Measurements from ENCODE around the gene JMJD4. TPM values are rescaled to one million over a fixed set of nuclear protein-coding genes. Genes with fewer than 3 reads are reported as not detected.

The JMJD4 gene
- total and polyA plus RNA-seq, 8 donors, result 13.4 to 18.6 (median 16.7) TPM

GRCh38 chr1:227769047-227769935 lies 34.2 kb upstream of the JMJD4 start:
- peaks cover 0 to 12% of the 10 kb centered on the region in 2 donors for H3K4me1 ChIP-seq
- no peak for DNase-seq
- ATAC-seq, result no peak
- intact Hi-C loops (cut with DNase I), result loop anchor here in 1 of 2 donors (10.0 kb wide), 1 partner anchor 176 kb away; the partner anchor contains the start of gene WNT9A
- H3K9me3 ChIP-seq, result no peaks in the 10 kb centered on the region
- no peaks in the 10 kb centered on the region for H3K27me3 ChIP-seq
- H3K27ac ChIP-seq, result no peak overlapping the region
- no peak for TF ChIP-seq CTCF (IDR thresholded peaks at IDR 0.05)
- H3K36me3 ChIP-seq, result peaks cover 0 to 56% of the 10 kb centered on the region in 2 donors
- H3K4me3 ChIP-seq, result no peak overlapping the region

- ATAC-seq (no peak), DNase-seq (no peak)
- Histone ChIP-seq H3K4me3 (no peak overlapping the region), H3K9me3 (no peaks in the 10 kb centered on the region), H3K27me3 (no peaks in the 10 kb centered on the region), H3K36me3 (peaks cover 0 to 62% of the 10 kb centered on the region in 2 donors), H3K27ac (no peak overlapping the region), H3K4me1 (peaks cover 4 to 16% of the 10 kb centered on the region in 2 donors)
- no peak for TF ChIP-seq CTCF (IDR thresholded peaks at IDR 0.05)
- intact Hi-C loops (cut with DNase I), result loop anchor here in 1 of 2 donors (10.0 kb wide), 1 partner anchor 176 kb away; the partner anchor contains the start of gene WNT9A
Measured at GRCh38 chr1:227768640-227769039, 33.5 kb upstream of the JMJD4 start.

- no peak for TF ChIP-seq CTCF (IDR thresholded peaks at IDR 0.05)
- H3K36me3 ChIP-seq, result peaks cover 0 to 62% of the 10 kb centered on the region in 2 donors
Measured at GRCh38 chr1:227768125-227768439, 33.0 kb upstream of the JMJD4 start.

GRCh38 chr1:227767401-227768124 lies 32.5 kb upstream of the JMJD4 start:
- Histone ChIP-seq H3K9me3 (no peaks in the 10 kb centered on the region), H3K36me3 (peaks cover 0 to 62% of the 10 kb centered on the region in 2 donors), H3K27me3 (no peaks in the 10 kb centered on the region), H3K27ac (no peak overlapping the region), H3K4me1 (peaks cover 10 to 27% of the 10 kb centered on the region in 2 donors), H3K4me3 (no peak overlapping the region)
- no peak for TF ChIP-seq CTCF (IDR thresholded peaks at IDR 0.05)
- no peak for ATAC-seq
- peak in 1 of 4 donors; percentile 55 for DNase-seq
- intact Hi-C loops (cut with DNase I), result loop anchor here in 1 of 2 donors (10.0 kb wide), 1 partner anchor 177 kb away; the partner anchor contains the start of gene WNT9A

More at GRCh38 chr1:227768125-227768439, 33.0 kb upstream of the JMJD4 start:
- peaks cover 6 to 22% of the 10 kb centered on the region in 2 donors for H3K4me1 ChIP-seq
- H3K4me3 ChIP-seq, result no peak overlapping the region
- no peak overlapping the region for H3K27ac ChIP-seq
- DNase-seq (no peak), ATAC-seq (no peak)
- no peaks in the 10 kb centered on the region for H3K27me3 ChIP-seq
- no peaks in the 10 kb centered on the region for H3K9me3 ChIP-seq
- intact Hi-C loops (cut with DNase I), result loop anchor here in 1 of 2 donors (10.0 kb wide), 1 partner anchor 177 kb away; the partner anchor contains the start of gene WNT9A
